Superior temporal gyrus (tissue), 1 donor: Measurements from ENCODE around the gene HBE1.
"Not testable (repeated sequence)": the region's sequence is repeated elsewhere in the genome, so short reads cannot be mapped to it uniquely, and the experiment has no call there.

ENCODE experiments used
- DNase-seq: peaks from one replicate; pipeline ENCODE4 v3.0.0-alpha.2; 2016; ENCODE audit errors: extremely low spot score

Gene HBE1

GRCh38 chr11:5253440-5253839, 16.3 kb downstream of the HBE1 start:
- DNase-seq, result not testable (repeated sequence)

DNA sequence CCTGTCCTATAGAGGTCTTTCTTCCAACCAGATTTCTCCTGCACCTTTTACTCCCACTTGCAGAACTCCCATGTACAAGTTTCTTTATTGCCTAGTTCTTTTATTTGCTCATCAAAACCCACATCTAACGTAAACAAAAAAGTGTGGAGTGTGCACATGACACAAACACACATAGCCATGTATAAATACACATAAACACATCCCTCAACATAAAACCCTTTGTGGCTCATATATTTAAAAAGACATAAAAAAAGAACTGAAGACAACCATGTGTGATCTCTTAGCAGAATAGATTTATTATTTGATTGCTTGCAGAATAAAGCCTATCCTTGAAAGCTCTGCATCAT, 16.9 kb downstream of the HBE1 start:
- no peak for DNase-seq

GRCh38 chr11:5252192-5252918, 17.4 kb downstream of the HBE1 start:
- no peak for DNase-seq

GRCh38 chr11:5251746-5252145, 18.0 kb downstream of the HBE1 start:
- DNase-seq, result no peak

GRCh38 chr11:5250543-5251204, 19.1 kb downstream of the HBE1 start:
- DNase-seq, result no peak

DNA sequence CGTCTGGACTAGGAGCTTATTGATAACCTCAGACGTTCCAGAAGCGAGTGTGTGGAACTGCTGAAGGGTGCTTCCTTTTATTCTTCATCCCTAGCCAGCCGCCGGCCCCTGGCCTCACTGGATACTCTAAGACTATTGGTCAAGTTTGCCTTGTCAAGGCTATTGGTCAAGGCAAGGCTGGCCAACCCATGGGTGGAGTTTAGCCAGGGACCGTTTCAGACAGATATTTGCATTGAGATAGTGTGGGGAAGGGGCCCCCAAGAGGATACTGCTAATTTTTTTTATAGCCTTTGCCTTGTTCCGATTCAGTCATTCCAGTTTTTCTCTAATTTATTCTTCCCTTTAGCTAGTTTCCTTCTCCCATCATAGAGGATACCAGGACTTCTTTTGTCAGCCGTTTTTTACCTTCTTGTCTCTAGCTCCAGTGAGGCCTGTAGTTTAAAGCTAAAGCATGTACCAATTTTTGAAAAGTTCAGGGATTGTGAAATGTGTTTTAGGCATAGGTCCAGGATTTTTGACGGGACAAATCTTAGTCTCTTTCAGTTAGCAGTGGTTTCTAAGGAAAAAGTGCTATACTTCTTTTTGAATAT, 19.8 kb downstream of the HBE1 start, which contains the start of gene HBG1:
Gene HBG1 (minus strand): TSS at position 51 of the 590 bp plus-strand sequence. CDS start 53 bp downstream, outside the sequence.
- not testable (repeated sequence) for DNase-seq

DNA sequence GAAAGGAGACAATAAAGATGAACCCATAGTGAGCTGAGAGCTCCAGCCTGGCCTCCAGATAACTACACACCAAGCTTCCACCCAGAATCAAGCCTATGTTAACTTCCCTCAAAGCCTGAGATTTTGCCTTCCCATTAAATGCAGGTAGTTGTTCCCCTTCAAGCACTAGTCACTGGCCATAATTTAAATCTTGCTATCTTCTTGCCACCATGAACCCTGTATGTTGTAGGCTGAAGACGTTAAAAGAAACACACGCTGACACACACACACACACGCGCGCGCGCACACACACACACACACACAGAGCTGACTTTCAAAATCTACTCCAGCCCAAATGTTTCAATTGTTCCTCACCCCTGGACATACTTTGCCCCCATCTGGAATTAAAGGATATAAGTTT, 21.2 kb downstream of the HBE1 start:
- DNase-seq, result not testable (repeated sequence)

DNA sequence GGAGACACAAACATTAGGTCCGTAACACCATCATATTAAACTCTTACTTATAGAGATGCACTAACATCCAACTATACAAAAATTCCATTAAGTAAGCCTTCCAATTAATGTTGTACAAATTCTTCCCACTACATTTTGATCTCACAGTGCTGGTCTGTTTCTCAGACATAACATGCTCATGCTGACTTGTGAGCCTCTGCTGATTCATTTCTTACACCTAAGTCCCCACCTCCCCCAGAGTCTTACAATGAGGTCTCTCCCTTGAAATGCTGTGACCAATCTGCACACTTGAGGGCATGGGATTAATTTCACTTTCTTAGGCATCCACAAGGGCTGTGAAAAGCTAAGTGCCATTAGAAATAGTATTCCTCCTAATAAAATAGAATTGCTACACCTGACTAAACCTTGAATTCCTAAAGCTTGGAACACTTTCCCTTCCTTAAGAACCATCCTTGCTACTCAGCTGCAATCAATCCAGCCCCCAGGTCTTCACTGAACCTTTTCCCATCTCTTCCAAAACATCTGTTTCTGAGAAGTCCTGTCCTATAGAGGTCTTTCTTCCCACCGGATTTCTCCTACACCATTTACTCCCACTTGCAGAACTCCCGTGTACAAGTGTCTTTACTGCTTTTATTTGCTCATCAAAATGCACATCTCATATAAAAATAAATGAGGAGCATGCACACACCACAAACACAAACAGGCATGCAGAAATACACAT, 22.1 kb downstream of the HBE1 start:
- no peak for DNase-seq

- no peak for DNase-seq
These were observed 22.8 kb downstream of the HBE1 start for GRCh38 chr11:5246772-5247471.

DNA sequence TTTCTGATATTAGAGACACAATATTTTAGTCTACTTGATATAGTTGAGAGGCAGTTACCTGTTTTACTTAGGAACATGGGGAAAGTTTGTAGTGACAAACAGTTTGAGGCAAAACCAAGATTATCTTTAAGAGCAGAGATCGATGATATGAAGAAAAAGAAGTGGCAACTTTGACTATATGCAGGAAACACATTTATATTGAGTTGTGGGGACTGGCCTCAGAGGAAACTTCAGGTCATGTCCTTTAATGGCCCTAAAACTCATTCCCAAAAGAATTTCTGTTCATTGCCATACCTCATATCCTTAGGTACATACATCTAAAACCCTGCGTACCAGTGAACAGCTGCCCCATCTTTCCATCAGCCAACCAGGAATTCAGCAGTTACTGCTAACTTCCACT, 24.6 kb downstream of the HBE1 start:
- no peak for DNase-seq

GRCh38 chr11:5243816-5244180, 25.9 kb downstream of the HBE1 start:
- DNase-seq, result no peak

- DNase-seq, result no peak
These were observed 26.6 kb downstream of the HBE1 start for GRCh38 chr11:5242933-5243815.

DNA sequence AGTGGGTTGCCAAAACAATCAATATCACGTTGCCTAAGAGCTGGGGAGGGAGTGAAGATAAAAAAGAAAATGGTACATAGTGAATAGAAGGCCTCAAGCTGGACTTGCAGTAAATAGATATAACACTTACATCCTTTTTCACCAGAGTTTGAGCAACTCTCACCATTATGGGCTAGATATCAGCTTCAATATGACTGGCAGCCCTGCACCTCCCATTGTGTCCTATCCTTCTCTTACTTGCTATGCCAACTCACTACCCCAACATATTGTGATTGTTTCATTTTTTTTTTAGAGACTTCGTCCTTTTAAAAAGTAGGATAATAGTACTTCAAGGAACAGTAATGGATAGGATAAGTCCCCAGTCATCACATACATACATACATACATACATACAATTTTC, 27.5 kb downstream of the HBE1 start:
- DNase-seq, result no peak

GRCh38 chr11:5241458-5241857, 28.3 kb downstream of the HBE1 start:
- no peak for DNase-seq

GRCh38 chr11:5240458-5240857, 29.3 kb downstream of the HBE1 start:
- no peak for DNase-seq

GRCh38 chr11:5240056-5240455, 29.7 kb downstream of the HBE1 start:
- no peak for DNase-seq

DNA sequence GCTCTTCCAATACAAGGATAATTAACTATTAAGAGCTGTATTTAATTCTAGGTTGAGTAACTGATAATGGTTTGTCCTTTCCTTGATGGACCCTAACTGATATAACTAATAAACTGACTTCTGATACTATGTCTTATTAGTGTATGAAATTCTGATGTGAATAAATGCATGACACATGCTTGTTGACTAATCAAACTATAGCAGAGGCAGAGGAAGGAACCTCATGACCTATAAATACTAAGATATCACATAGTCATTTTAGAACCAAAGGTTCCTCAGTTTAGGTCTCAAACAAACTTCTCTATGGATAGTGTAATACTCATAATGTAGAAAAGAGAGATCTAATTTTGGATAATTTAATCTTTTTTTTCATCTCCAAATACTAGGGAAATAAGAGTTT, 30.7 kb downstream of the HBE1 start:
- no peak for DNase-seq

DNA sequence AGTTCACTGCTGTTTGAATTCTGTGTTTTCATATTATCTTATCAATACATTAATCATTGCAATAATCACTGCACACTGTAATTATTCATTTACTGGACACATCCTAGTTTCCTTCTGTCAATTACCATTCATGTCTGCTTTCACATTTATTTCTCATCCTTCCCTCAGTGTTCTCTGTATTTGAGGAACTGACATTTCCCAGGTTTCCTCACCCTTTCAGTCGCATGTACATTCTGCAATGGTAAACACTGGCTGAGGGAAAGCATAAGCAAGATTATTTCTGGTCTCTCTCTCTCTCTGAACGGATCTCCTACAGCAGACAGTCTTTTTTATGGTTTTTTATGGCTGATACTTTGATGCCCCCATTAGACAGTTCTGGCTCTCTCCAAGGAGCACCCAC, 31.3 kb downstream of the HBE1 start:
- DNase-seq, result no peak

- no peak for DNase-seq
These were observed 32.3 kb downstream of the HBE1 start for GRCh38 chr11:5237420-5237819.

GRCh38 chr11:5235364-5236095, 34.2 kb downstream of the HBE1 start:
- DNase-seq, result no peak
